ENCODE data around the gene MUC5AC.

Gene MUC5AC

GRCh38 chr11:1200611-1201191 lies 42.9 kb downstream of the MUC5AC start:
- DNase-seq (ENCODE audit: low read depth), result no peak
- no peak overlapping the region for H3K4me3 ChIP-seq (ENCODE audit: low read depth, low read length)
- TF ChIP-seq MAX (IDR thresholded peaks at IDR 0.05; ENCODE audit: low read depth, low read length) (no peak), POLR2A (IDR thresholded peaks at IDR 0.05; ENCODE audit: extremely low read depth, insufficient read length) (no peak), CTCF (IDR thresholded peaks at IDR 0.05; ENCODE audit: low read depth, low read length) (no peak), MYC (IDR thresholded peaks at IDR 0.05; ENCODE audit: low read depth, low read length) (no peak)

GRCh38 chr11:1201395-1202153 lies 43.8 kb downstream of the MUC5AC start:
- TF ChIP-seq CTCF (IDR thresholded peaks at IDR 0.05; ENCODE audit: low read depth, low read length) (no peak), MYC (IDR thresholded peaks at IDR 0.05; ENCODE audit: low read depth, low read length) (no peak), MAX (IDR thresholded peaks at IDR 0.05; ENCODE audit: low read depth, low read length) (no peak), POLR2A (IDR thresholded peaks at IDR 0.05; ENCODE audit: extremely low read depth, insufficient read length) (no peak)
- H3K4me3 ChIP-seq (ENCODE audit: low read depth, low read length), result no peak overlapping the region
- DNase-seq (ENCODE audit: low read depth), result no peak

- TF ChIP-seq MYC (IDR thresholded peaks at IDR 0.05; ENCODE audit: low read depth, low read length) (no peak), CTCF (IDR thresholded peaks at IDR 0.05; ENCODE audit: low read depth, low read length) (no peak), POLR2A (IDR thresholded peaks at IDR 0.05; ENCODE audit: extremely low read depth, insufficient read length) (no peak), MAX (IDR thresholded peaks at IDR 0.05; ENCODE audit: low read depth, low read length) (no peak)
These were observed 44.5 kb downstream of the MUC5AC start for GRCh38 chr11:1202154-1202775.

GRCh38 chr11:1202776-1203504 lies 45.2 kb downstream of the MUC5AC start:
- TF ChIP-seq CTCF (IDR thresholded peaks at IDR 0.05; ENCODE audit: low read depth, low read length) (peak; percentile 90), MAX (IDR thresholded peaks at IDR 0.05; ENCODE audit: low read depth, low read length) (no peak; the same call in 1 of the 2 replicates)
- no peak overlapping the region for H3K4me3 ChIP-seq (ENCODE audit: low read depth, low read length)
- peak; percentile 65 for DNase-seq (ENCODE audit: low read depth)

More at GRCh38 chr11:1202154-1202775, 44.5 kb downstream of the MUC5AC start:
- DNase-seq (ENCODE audit: low read depth), result peak; percentile 62
- no peak overlapping the region for H3K4me3 ChIP-seq (ENCODE audit: low read depth, low read length)

- no peak for DNase-seq (ENCODE audit: low read depth)
- no peak overlapping the region for H3K4me3 ChIP-seq (ENCODE audit: low read depth, low read length)
- TF ChIP-seq CTCF (IDR thresholded peaks at IDR 0.05; ENCODE audit: low read depth, low read length) (no peak), MAX (IDR thresholded peaks at IDR 0.05; ENCODE audit: low read depth, low read length) (no peak; the same call in 1 of the 2 replicates), POLR2A (IDR thresholded peaks at IDR 0.05; ENCODE audit: extremely low read depth, insufficient read length) (no peak), MYC (IDR thresholded peaks at IDR 0.05; ENCODE audit: low read depth, low read length) (no peak)
These were observed 45.9 kb downstream of the MUC5AC start for GRCh38 chr11:1203505-1204271.

All from NB4 (cell line).